ENCODE results near the gene ZBTB9. TPM values are rescaled to one million over a fixed set of nuclear protein-coding genes. Genes with fewer than 3 reads are reported as not detected.

The ZBTB9 gene
- total RNA-seq, 1 experiment from 2014 or later = 11.4 TPM

GRCh38 chr6:33442283-33442682 lies 12.1 kb upstream of the ZBTB9 start:
- H3K4me3 ChIP-seq (ENCODE audit: low read depth, low read length) = no peak overlapping the region
- H3K36me3 ChIP-seq (ENCODE audit: control insufficient read depth, insufficient read depth, low read length) = no peaks in the 10 kb centered on the region; the same call in 1 of the 2 replicates
- Mint-ChIP-seq H3K9me3 (ENCODE audit: unreplicated experiment) (no peaks in the 10 kb centered on the region), H3K4me1 (ENCODE audit: low read depth, unreplicated experiment) (no peaks in the 10 kb centered on the region), H3K27ac (ENCODE audit: unreplicated experiment) (no peak overlapping the region), H3K36me3 (ENCODE audit: insufficient read depth, unreplicated experiment) (peaks cover 13% of the 10 kb centered on the region), H3K4me3 (ENCODE audit: unreplicated experiment) (no peak overlapping the region), H3K27me3 (ENCODE audit: insufficient read depth, unreplicated experiment) (no peaks in the 10 kb centered on the region)
- no peak for DNase-seq
- ChIA-PET POLR2A (no interaction called here), CTCF (interaction anchor here (0.6 kb wide), 1 partner anchor 48 kb away, joined by 3 read pairs; no protein-coding TSS in a partner anchor)
- H3K27me3 ChIP-seq (replicated peaks; ENCODE audit: control insufficient read depth, insufficient read depth, low read length) = no peaks in the 10 kb centered on the region
- intact Hi-C loops (cut with micrococcal nuclease; ENCODE audit: unreplicated experiment) = no loop called here
- BruUV-seq (replicated peaks) = no TSS peak
- no peaks in the 10 kb centered on the region for H3K9me3 ChIP-seq
- no peak for TF ChIP-seq CTCF (IDR thresholded peaks at IDR 0.05; ENCODE audit: insufficient read depth in 1 of 2, low read depth in 1 of 2, low read length in 1 of 2, severe bottlenecking in 1 of 2, unreplicated experiment in 1 of 2)
- no peaks in the 10 kb centered on the region for H3K4me1 ChIP-seq

- no peak overlapping the region for H3K27ac Mint-ChIP-seq (ENCODE audit: unreplicated experiment)
- H3K27me3 Mint-ChIP-seq (ENCODE audit: insufficient read depth, unreplicated experiment) = no peaks in the 10 kb centered on the region
- POLR2A ChIA-PET = no interaction called here
- intact Hi-C loops (cut with micrococcal nuclease; ENCODE audit: unreplicated experiment) = no loop called here
- H3K4me3 Mint-ChIP-seq (ENCODE audit: unreplicated experiment) = no peak overlapping the region
- Histone ChIP-seq H3K4me3 (ENCODE audit: low read depth, low read length) (no peak overlapping the region), H3K4me1 (no peaks in the 10 kb centered on the region), H3K36me3 (ENCODE audit: control insufficient read depth, insufficient read depth, low read length) (no peaks in the 10 kb centered on the region; the same call in 1 of the 2 replicates), H3K27me3 (replicated peaks; ENCODE audit: control insufficient read depth, insufficient read depth, low read length) (no peaks in the 10 kb centered on the region), H3K9me3 (no peaks in the 10 kb centered on the region)
- H3K36me3 Mint-ChIP-seq (ENCODE audit: insufficient read depth, unreplicated experiment) = peaks cover 12% of the 10 kb centered on the region
- BruUV-seq (replicated peaks) = no TSS peak
- no peak for DNase-seq
- CTCF ChIA-PET = interaction anchor here (0.6 kb wide), 1 partner anchor 48 kb away, joined by 3 read pairs; no protein-coding TSS in a partner anchor
- no peaks in the 10 kb centered on the region for H3K4me1 Mint-ChIP-seq (ENCODE audit: low read depth, unreplicated experiment)
- H3K9me3 Mint-ChIP-seq (ENCODE audit: unreplicated experiment) = no peaks in the 10 kb centered on the region
- no peak for TF ChIP-seq CTCF (IDR thresholded peaks at IDR 0.05; ENCODE audit: insufficient read depth in 1 of 2, low read depth in 1 of 2, low read length in 1 of 2, severe bottlenecking in 1 of 2, unreplicated experiment in 1 of 2)
Measured at GRCh38 chr6:33443025-33443424, 11.4 kb upstream of the ZBTB9 start.

- Histone ChIP-seq H3K4me1 (no peaks in the 10 kb centered on the region), H3K27me3 (replicated peaks; ENCODE audit: control insufficient read depth, insufficient read depth, low read length) (no peaks in the 10 kb centered on the region), H3K9me3 (no peaks in the 10 kb centered on the region), H3K4me3 (ENCODE audit: low read depth, low read length) (no peak overlapping the region), H3K36me3 (ENCODE audit: control insufficient read depth, insufficient read depth, low read length) (no peaks in the 10 kb centered on the region; the same call in 1 of the 2 replicates)
- POLR2A ChIA-PET = no interaction called here
- no peaks in the 10 kb centered on the region for H3K4me1 Mint-ChIP-seq (ENCODE audit: low read depth, unreplicated experiment)
- intact Hi-C loops (cut with micrococcal nuclease; ENCODE audit: unreplicated experiment) = no loop called here
- no TSS peak for BruUV-seq (replicated peaks)
- no peaks in the 10 kb centered on the region for H3K27me3 Mint-ChIP-seq (ENCODE audit: insufficient read depth, unreplicated experiment)
- no peaks in the 10 kb centered on the region for H3K9me3 Mint-ChIP-seq (ENCODE audit: unreplicated experiment)
- DNase-seq = no peak
- no peak overlapping the region for H3K27ac Mint-ChIP-seq (ENCODE audit: unreplicated experiment)
- H3K4me3 Mint-ChIP-seq (ENCODE audit: unreplicated experiment) = no peak overlapping the region
- TF ChIP-seq CTCF (IDR thresholded peaks at IDR 0.05; ENCODE audit: insufficient read depth in 1 of 2, low read depth in 1 of 2, low read length in 1 of 2, severe bottlenecking in 1 of 2, unreplicated experiment in 1 of 2) = no peak
- CTCF ChIA-PET = no interaction called here
- peaks cover 4% of the 10 kb centered on the region for H3K36me3 Mint-ChIP-seq (ENCODE audit: insufficient read depth, unreplicated experiment)
Measured at GRCh38 chr6:33443619-33444504, 10.5 kb upstream of the ZBTB9 start.

Data from Caco-2 (cell line).